ENCODE results near the gene DEGS1.
"Not testable (repeated sequence)": the region's sequence is repeated elsewhere in the genome, so short reads cannot be mapped to it uniquely, and the experiment has no call there.

Gene DEGS1

DNA sequence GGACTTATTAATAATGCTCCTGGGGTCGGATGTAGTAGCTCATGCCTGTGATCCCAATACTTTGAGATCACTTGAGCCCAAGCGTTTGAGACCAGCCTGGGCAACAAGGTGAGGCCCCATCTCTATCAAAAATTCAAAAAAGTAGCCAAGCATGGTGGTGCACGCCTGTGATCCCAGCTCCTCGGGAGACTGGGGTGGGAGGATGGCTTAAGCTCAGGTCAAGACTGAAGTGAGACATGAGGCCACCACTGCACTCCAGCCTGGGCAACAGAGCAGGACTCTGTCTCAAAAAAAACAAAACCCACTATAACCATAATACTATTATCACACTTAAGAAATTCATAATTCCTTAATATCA is 1.6 kb upstream of the DEGS1 start:
- DNase-seq, result no peak

- peak; percentile 34 for DNase-seq
Observed at GRCh38 chr1:224182057-224182865, 779 bp upstream of the DEGS1 start.

DNA sequence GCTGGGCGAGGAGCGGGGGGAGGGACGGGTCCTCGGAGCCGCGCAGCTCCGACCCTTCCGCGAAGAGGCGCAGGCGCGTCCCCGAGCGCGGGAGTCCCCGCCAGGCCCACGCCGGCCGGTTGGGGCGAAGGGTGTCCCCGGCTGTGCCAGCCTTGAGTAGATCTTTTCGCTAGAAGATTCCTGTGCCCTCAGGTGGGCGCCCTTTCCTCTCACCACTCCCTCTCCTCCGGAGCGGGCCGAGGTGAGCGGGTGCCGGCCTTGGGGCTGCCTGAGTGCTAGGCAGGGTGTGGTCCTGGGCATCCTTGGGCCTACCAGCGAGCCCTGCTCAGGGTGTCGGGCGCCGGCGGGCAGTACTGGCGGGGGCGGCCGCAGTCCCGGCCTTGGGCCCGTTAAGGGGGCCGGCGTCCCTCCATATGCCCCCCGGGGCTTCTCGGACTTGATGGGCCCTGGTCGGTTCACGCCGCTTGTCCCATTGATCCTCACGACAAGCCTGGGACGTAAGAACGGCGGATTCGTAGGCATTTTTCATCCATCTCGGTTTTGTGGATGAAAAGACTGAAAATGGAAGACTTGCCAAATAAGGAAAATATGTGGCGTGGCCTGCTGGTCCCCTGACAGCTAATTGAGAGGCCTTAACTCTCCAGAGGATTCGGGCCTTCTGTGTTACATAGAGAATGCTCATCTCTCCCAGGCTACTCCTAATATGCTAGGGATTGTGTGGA is 712 bp downstream of the DEGS1 start:
- DNase-seq, result peak; percentile 60

DNA sequence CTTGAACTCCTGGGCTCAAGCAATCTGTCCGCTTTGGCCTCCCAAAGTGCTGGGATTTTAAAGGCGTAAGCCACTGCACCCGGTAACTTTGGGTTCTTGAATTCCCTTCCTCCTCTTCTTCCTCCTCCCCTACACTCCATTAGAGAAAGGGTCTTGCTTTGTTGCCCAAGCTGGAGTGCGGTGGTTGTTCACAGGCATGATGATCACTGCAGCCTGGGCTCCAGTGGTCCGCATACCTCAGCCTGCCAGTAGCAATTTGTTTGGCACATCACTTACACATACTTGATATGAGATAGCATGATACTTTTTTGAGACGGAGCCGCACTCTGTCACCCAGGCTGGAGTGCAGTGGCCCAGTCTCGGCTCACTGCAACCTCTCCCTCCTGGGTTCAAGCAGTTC is 2.2 kb downstream of the DEGS1 start:
- no peak for DNase-seq

DNA sequence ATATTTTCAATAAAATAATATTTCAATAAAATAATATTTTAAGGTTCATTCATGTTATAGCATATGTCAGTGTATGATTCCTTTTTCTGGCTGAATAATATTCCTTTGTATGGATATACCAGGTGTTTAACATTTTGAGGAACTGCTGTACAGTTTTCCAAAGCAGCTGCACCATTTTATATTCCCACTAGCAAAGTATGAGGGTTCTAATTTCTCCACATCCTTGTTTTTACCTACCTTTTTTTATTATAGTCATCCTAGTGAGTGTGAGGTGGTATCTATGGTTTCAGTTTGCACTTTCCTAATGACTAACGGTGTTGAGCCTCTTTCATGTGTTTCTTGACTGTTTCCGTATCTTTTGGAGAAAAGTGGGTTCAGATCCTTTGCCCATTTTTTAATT is 5.2 kb downstream of the DEGS1 start:
- no peak for DNase-seq

GRCh38 chr1:224189561-224189960 is 6.5 kb downstream of the DEGS1 start:
- DNase-seq, result no peak

DNA sequence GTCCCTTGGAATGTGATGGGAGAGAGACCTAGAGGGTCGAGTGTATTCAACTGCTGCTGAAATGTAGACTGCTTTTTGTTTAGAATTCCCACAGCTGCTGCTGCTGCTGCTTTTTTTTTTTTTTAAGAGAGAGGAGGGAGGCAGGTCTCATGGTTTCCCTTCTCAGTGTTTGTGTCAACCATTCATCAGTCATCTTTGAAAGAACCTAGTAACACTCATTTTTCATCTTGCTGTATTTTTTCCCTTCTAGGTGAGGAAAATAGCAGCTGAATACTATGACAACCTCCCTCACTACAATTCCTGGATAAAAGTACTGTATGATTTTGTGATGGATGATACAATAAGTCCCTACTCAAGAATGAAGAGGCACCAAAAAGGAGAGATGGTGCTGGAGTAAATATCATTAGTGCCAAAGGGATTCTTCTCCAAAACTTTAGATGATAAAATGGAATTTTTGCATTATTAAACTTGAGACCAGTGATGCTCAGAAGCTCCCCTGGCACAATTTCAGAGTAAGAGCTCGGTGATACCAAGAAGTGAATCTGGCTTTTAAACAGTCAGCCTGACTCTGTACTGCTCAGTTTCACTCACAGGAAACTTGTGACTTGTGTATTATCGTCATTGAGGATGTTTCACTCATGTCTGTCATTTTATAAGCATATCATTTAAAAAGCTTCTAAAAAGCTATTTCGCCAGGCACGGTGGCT is 9.2 kb downstream of the DEGS1 start:
- no peak for DNase-seq

- DNase-seq, result no peak
Observed at GRCh38 chr1:224193319-224193966, 10.4 kb downstream of the DEGS1 start.

DNA sequence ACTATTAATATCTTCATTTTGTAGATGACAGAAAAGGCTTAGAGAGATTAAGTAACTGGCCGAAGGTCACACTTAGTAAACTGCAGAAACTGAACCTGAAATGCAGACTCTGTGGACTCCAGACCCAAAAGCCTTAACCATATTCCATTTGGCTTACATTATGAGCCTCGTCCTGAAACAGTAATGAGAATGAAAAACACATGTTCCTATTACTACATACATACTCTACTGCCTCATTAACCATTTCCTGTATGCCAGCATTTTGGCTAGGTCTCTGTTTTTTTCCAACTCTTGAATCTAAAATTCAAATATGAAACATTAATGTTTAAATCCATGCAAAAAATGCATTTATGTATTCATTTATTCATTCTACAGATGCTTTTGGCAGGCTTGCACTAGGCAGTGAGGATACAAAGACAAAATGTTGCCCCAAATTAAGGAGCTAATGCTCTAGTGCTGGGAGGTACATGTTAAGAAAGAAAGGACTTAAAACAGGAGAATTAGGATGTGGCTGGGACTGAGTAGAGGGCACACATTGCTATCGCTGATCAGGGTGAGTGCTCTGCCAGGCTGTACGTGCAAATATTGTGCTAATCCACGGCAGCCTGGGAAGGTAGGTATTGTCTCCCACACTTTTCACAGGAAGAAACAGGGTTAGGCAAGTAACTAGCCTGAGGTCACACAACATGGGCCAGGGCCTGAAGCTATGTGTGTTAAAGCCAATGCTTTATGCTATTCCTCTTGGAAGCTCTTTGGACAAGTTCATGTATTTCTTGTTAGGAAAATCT is 14.0 kb downstream of the DEGS1 start:
- no peak for DNase-seq

DNA sequence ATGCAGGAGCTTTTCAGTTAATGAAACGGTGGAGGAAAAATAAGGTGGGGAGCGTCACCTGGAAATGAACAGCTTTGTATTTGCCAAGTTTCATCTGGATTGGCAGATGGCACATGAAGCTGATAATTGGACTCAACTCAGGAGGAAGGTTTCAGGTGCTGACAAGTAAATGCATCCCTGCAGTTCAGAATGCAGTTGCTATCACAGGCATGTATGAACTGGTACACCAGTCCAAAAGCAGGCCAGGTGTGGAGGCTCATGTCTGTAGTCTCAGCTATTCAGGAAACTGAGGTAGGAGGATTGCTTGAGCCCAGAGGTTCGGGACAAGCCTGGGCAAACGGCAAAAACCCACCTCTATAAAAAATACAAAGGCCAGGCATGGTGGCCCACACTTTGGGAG is 15.5 kb downstream of the DEGS1 start:
- no peak for DNase-seq

DNA sequence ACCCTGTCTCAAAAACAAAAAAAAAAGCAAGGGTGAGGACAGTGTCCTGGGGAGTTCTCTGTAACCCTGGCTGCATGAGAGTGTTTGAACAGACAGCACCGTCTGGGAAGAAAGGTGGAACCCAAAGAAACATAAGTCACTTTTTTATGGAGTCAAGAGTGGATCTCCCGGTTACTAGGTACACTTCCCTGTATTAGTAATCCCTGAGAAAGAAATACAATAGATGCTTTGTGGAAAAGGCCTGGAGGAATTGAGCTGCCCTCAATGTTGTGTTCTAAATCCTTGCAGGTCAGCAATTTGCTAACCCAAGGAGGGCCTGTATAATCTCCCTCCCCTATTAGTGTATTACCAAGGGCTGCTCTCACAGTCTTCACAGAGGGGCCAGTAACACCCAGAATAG is 16.6 kb downstream of the DEGS1 start:
- DNase-seq, result no peak

- DNase-seq, result no peak
Observed at GRCh38 chr1:224201383-224201782, 18.3 kb downstream of the DEGS1 start.

- DNase-seq, result no peak
Observed at GRCh38 chr1:224201853-224202252, 18.8 kb downstream of the DEGS1 start.

GRCh38 chr1:224203243-224204016 is 20.4 kb downstream of the DEGS1 start:
- no peak for DNase-seq

GRCh38 chr1:224205438-224205840 is 22.4 kb downstream of the DEGS1 start:
- peak; percentile 17 for DNase-seq

DNA sequence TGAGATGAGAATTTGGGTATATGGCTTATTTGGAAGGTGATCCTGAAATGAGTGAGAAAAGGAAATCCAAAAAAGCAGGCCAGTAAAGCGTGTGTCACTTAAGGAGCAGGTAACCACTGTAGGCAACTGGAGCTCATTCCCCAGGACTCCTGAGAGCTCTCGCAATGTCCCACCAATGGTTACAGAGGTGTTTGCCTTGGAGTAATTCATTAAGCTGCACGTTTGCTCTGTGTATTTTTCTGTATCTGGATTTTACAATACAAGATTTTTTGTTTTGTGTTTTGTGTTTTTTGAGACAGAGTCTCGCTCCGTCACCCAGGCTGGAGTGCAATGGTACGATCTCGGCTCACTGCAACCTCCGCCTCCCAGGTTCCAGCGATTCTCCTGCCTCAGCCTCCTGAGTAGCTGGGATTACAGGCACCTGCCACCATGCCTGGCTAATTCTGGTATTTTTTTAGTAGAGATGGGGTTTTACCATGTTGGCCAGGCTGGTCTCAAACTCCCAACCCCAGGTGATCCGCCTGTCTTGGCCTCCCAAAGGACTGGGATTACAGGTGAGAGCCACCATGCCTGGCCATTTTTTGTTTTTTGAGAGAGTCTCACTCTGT is 23.0 kb downstream of the DEGS1 start:
- not testable (repeated sequence) for DNase-seq

DNA sequence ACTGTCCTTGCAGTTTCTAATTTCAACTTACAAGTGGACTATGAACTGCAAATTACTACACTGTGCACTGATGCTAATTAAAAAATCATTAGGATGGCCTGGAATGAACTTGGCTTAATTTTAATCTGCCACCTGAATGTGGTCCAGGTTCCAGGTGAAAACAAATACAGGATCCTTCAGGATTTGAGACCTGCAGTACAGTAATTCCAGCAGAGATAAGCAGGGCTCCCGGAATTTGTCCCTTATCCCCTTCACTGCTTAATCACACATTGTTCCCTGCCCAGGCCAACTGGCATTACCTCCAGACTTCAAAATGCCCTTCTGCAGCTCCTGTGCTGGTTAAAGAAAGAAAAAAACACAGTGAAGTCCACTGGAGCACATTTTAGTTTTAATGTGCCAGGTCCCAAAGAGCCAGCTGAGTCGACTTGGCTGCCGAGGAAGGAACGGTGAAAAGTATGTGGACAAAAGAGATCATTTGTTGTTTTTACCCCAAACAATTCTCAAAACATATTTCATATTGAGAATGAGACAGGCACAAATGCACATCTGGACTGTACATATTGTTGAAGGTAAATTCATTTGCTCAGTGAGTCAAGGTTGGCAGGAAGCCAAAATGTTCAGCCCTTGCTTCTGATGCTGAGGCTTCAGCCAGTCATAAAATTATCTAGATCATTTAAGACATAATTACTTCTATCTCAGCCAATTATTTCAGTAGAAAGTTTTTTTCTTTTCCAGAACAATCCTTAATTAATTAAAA is 28.3 kb downstream of the DEGS1 start:
- no peak for DNase-seq

GRCh38 chr1:224212618-224213061 is 29.6 kb downstream of the DEGS1 start:
- DNase-seq, result no peak

DNA sequence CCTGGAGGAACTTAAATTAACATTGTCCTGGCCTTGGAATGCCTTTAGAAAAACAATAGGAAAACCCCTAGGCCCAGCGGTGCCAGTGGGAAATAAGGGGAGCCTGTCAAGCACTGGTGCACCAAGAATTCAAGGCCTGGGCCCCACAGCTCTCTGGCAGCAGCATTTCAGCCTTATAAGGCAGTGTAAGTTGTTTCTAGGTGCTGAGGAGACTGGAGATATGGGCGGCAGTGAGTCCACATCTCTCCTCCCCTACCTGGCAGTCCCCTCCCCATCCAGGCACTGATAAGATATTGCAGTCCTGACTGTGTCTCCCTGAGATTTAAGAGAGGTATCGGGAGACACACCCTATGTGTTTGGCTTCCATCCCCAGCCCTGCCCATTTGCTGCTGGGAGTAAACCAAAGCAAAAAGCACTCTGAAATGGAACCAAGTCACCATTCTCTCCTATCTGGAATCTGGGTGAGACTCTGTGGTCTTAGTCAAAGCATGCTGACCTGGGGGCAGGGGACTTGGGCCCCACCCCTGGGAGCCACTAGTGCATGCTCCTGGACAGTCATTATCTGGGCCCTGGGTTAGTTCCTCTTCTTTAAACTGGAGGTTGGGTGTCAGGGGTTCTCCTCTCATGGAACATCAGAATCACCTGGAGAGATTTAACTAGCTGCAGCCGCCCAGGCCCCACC is 30.5 kb downstream of the DEGS1 start:
- DNase-seq, result no peak

- DNase-seq, result no peak
Observed at GRCh38 chr1:224216382-224216781, 33.3 kb downstream of the DEGS1 start.
